Testis (tissue), 3 donors: ENCODE results near the gene URB1. TPM values are rescaled to one million over a fixed set of nuclear protein-coding genes. Genes with fewer than 3 reads are reported as not detected.
A peak's percentile ranks its signal among the peaks of the same experiment; 100 is the strongest.

ENCODE experiments used
- DNase-seq: peaks from one replicate; pipeline ENCODE4 v3.0.0-alpha.2; 2019
- H3K27ac ChIP-seq, 2 donors: fragments of 200-600 bp; sonication (generic); one replicate each; pipeline ENCODE4 v1.5.1; 2019
- H3K27me3 ChIP-seq: fragments of 200-600 bp; sonication (generic); one replicate; pipeline ENCODE4 v1.5.1; 2019
- H3K36me3 ChIP-seq: fragments of 200-600 bp; sonication (generic); one replicate; pipeline ENCODE4 v1.5.1; 2017; ENCODE audit warnings: low read depth; ENCODE audit errors: missing control alignments
- H3K4me1 ChIP-seq: fragments of 200-600 bp; sonication (generic); one replicate; pipeline ENCODE4 v1.5.1; 2019
- H3K4me3 ChIP-seq, 2 donors: fragments of 200-600 bp; sonication (generic); one replicate each; pipeline ENCODE4 v1.5.1; 2017 to 2019
- H3K9me3 ChIP-seq: fragments of 200-600 bp; sonication (generic); one replicate; pipeline ENCODE4 v1.5.1; 2017
- CTCF ChIP-seq, 3 experiments: fragments of 450-650 bp in 2 of 3; fragments of 200-600 bp in 1 of 3; sonication (generic) in 1 of 3; IDR thresholded peaks; one replicate each; pipeline ENCODE4 v1.5.1; 2016 to 2019; ENCODE audit warnings: antibody characterized with exemption in 3 of 3, mild to moderate bottlenecking in 2 of 3, moderate library complexity in 1 of 3
- POLR2A ChIP-seq: fragments of 450-650 bp; IDR thresholded peaks from one replicate; pipeline ENCODE4 v1.6.1; 2017; ENCODE audit warnings: antibody characterized with exemption, mild to moderate bottlenecking, moderate library complexity
- WGBS, 2 donors: methylation state at CpG; one replicate each; pipeline ENCODE4 v1.1.5; 2018; 5-methylcytosine and 5-hydroxymethylcytosine counted together
- intact Hi-C: fragments of 100-400 bp; cut with DNase I; formaldehyde crosslinking; loops from one replicate; pipeline ENCODE4 v1.15.1; 2023; ENCODE audit warnings: low total_unique reads
- polyA plus RNA-seq: library from polyadenylated mRNA; stranded (reverse); fragments of 350-450 nt; fragmentation: Illumina TruSeq; extraction: RNeasy Lipid Tissue Mini Kit (QIAGEN cat#74804); gene quantifications from one replicate; pipeline ENCODE4 v1.2.3, GENCODE V29; 2014; ENCODE audit warnings: low read depth, low replicate concordance; ENCODE audit not compliant: insufficient read depth
- total RNA-seq, 2 donors: library from RNA; depleted of rRNA; stranded (reverse); fragments of >200 nt; gene quantifications; one replicate each; pipeline ENCODE4 v1.2.3, GENCODE V29; 2016

Gene URB1
- total and polyA plus RNA-seq, 3 donors from 2014 or later, result 16.6 to 41.4 (median 38.8) TPM

- no peak for TF ChIP-seq CTCF (IDR thresholded peaks at IDR 0.05)
- no peak for TF ChIP-seq POLR2A
- DNase-seq, result no peak
- Histone ChIP-seq H3K9me3 (no peaks in the 10 kb centered on the region), H3K27ac (peak overlapping the region; percentile 63 to 66), H3K4me3 (no peak overlapping the region), H3K27me3 (no peaks in the 10 kb centered on the region), H3K4me1 (peaks cover 1% of the 10 kb centered on the region), H3K36me3 (no peaks in the 10 kb centered on the region)
- intact Hi-C loops, result no loop called here
- 65 to 66% methylated on average over 4 of the region's 4 CpGs for WGBS, 2 donors
These were observed 11.9 kb downstream of the URB1 start for GRCh38 chr21:32380940-32381339.

- TF ChIP-seq CTCF (IDR thresholded peaks at IDR 0.05), result no peak
- TF ChIP-seq POLR2A, result no peak
- Histone ChIP-seq H3K27me3 (no peaks in the 10 kb centered on the region), H3K9me3 (no peaks in the 10 kb centered on the region), H3K4me1 (no peaks in the 10 kb centered on the region), H3K4me3 (no peak overlapping the region), H3K36me3 (no peaks in the 10 kb centered on the region), H3K27ac (no peak overlapping the region)
- DNase-seq, result no peak
- WGBS, 2 donors, result 76 to 83% methylated on average over 5 of the region's 5 CpGs
- intact Hi-C loops, result no loop called here
These were observed 13.9 kb downstream of the URB1 start for GRCh38 chr21:32378956-32379355.

GRCh38 chr21:32377991-32378390 is 14.8 kb downstream of the URB1 start:
- Histone ChIP-seq H3K9me3 (no peaks in the 10 kb centered on the region), H3K4me3 (no peak overlapping the region), H3K36me3 (no peaks in the 10 kb centered on the region), H3K4me1 (no peaks in the 10 kb centered on the region), H3K27ac (no peak overlapping the region), H3K27me3 (no peaks in the 10 kb centered on the region)
- TF ChIP-seq POLR2A (no peak), CTCF (IDR thresholded peaks at IDR 0.05) (no peak)
- WGBS, 2 donors, result 57 to 59% methylated on average over 7 of the region's 7 CpGs
- DNase-seq, result no peak
- intact Hi-C loops, result no loop called here

GRCh38 chr21:32377506-32377905 is 15.3 kb downstream of the URB1 start:
- Histone ChIP-seq H3K4me1 (peaks cover under 1% of the 10 kb centered on the region), H3K36me3 (no peaks in the 10 kb centered on the region), H3K9me3 (no peaks in the 10 kb centered on the region), H3K4me3 (no peak overlapping the region), H3K27me3 (no peaks in the 10 kb centered on the region), H3K27ac (no peak overlapping the region)
- 83 to 92% methylated on average over 8 of the region's 8 CpGs for WGBS, 2 donors
- no peak for DNase-seq
- no peak for TF ChIP-seq CTCF (IDR thresholded peaks at IDR 0.05)
- TF ChIP-seq POLR2A, result no peak
- intact Hi-C loops, result no loop called here

- 53 to 57% methylated on average over 3 of the region's 3 CpGs for WGBS, 2 donors
- peak overlapping the region; percentile 59 to 81 for H3K27ac ChIP-seq
- H3K36me3 ChIP-seq, result no peaks in the 10 kb centered on the region
- H3K9me3 ChIP-seq, result no peaks in the 10 kb centered on the region
- intact Hi-C loops, result no loop called here
- TF ChIP-seq POLR2A, result no peak
- TF ChIP-seq CTCF (IDR thresholded peaks at IDR 0.05), result no peak
- no peaks in the 10 kb centered on the region for H3K27me3 ChIP-seq
- no peak for DNase-seq
- peaks cover 7% of the 10 kb centered on the region for H3K4me1 ChIP-seq
- H3K4me3 ChIP-seq, result no peak overlapping the region
These were observed 20.1 kb downstream of the URB1 start for GRCh38 chr21:32372755-32373154.
